ENCODE data around the gene KRT8.

KRT8 gene

GRCh38 chr12:52900166-52900895 lies 4.5 kb downstream of the KRT8 start:
- H3K4me3 ChIP-seq (ENCODE audit: low read depth, low read length) = no peak overlapping the region
- TF ChIP-seq, protein P1, sequence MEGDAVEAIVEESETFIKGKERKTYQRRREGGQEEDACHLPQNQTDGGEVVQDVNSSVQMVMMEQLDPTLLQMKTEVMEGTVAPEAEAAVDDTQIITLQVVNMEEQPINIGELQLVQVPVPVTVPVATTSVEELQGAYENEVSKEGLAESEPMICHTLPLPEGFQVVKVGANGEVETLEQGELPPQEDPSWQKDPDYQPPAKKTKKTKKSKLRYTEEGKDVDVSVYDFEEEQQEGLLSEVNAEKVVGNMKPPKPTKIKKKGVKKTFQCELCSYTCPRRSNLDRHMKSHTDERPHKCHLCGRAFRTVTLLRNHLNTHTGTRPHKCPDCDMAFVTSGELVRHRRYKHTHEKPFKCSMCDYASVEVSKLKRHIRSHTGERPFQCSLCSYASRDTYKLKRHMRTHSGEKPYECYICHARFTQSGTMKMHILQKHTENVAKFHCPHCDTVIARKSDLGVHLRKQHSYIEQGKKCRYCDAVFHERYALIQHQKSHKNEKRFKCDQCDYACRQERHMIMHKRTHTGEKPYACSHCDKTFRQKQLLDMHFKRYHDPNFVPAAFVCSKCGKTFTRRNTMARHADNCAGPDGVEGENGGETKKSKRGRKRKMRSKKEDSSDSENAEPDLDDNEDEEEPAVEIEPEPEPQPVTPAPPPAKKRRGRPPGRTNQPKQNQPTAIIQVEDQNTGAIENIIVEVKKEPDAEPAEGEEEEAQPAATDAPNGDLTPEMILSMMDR (IDR thresholded peaks at IDR 0.05; ENCODE audit: low read depth, low read length) = no peak

- TF ChIP-seq, protein P1 (IDR thresholded peaks at IDR 0.05; ENCODE audit: low read depth, low read length) = no peak
- H3K4me3 ChIP-seq (ENCODE audit: low read depth, low read length) = no peak overlapping the region
Measured at GRCh38 chr12:52899338-52900035, 5.4 kb downstream of the KRT8 start.

GRCh38 chr12:52896190-52897100 lies 8.4 kb downstream of the KRT8 start:
- no peak overlapping the region for H3K4me3 ChIP-seq (ENCODE audit: low read depth, low read length)
- TF ChIP-seq, protein P1 (IDR thresholded peaks at IDR 0.05; ENCODE audit: low read depth, low read length) = no peak

- no peak overlapping the region for H3K4me3 ChIP-seq (ENCODE audit: low read depth, low read length)
- TF ChIP-seq, protein P1 (IDR thresholded peaks at IDR 0.05; ENCODE audit: low read depth, low read length) = no peak
Measured at GRCh38 chr12:52895726-52896189, 9.1 kb downstream of the KRT8 start.

DNA sequence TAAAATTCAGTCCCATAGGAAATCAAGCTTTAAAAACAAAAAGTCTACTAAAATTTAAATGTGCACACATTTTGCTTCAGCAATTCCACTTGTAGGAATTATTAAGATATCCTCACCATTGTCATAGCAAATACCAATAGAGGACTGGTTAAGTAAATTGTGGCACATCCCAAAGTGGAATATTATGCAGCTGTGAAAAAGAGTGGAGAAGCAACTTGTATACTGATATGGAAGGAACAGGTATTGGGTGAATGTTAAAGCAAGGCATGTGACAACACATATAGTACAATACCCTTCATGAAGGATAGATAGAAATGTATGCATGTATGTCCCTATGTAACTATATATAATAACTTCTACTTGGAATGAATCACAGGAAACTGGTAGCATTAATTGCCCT lies 11.9 kb downstream of the KRT8 start:
- TF ChIP-seq, protein P1 (IDR thresholded peaks at IDR 0.05; ENCODE audit: low read depth, low read length) = no peak
- no peak overlapping the region for H3K4me3 ChIP-seq (ENCODE audit: low read depth, low read length)

GRCh38 chr12:52892207-52892852 lies 12.5 kb downstream of the KRT8 start:
- no peak overlapping the region for H3K4me3 ChIP-seq (ENCODE audit: low read depth, low read length)
- TF ChIP-seq, protein P1 (IDR thresholded peaks at IDR 0.05; ENCODE audit: low read depth, low read length) = no peak
